Measurements from ENCODE around the gene GPR146. TPM values are rescaled to one million over a fixed set of nuclear protein-coding genes. Genes with fewer than 3 reads are reported as not detected.
A peak's percentile ranks its signal among the peaks of the same experiment; 100 is the strongest.

GPR146 gene
- total and polyA plus RNA-seq, 2 of the 13 experiments (the other 11 are each of a cell fraction or from before 2014, with no cell fraction given), result 2.0 to 15.9 TPM

- TF ChIP-seq ZNF777 (CRISPR knock-in tag; IDR thresholded peaks at IDR 0.05) (0 out of 2 replicates have a peak, but pooled peaks have one; percentile 54), POGZ (CRISPR knock-in tag; IDR thresholded peaks at IDR 0.05) (0 out of 2 replicates have a peak, but pooled peaks have one; percentile 44), RFXAP (CRISPR knock-in tag; IDR thresholded peaks at IDR 0.05; ENCODE audit: borderline replicate concordance) (0 out of 2 replicates have a peak, but pooled peaks have one; percentile 25), ZNF326 (CRISPR knock-in tag; IDR thresholded peaks at IDR 0.05; ENCODE audit: borderline replicate concordance) (no peak), ZFP91 (CRISPR knock-in tag; IDR thresholded peaks at IDR 0.05; ENCODE audit: borderline replicate concordance) (peak; percentile 64; the same call in 1 of the 2 replicates), NCOR1 (IDR thresholded peaks at IDR 0.05; ENCODE audit: borderline replicate concordance, low read length) (no peak), SNAPC5 (CRISPR knock-in tag; IDR thresholded peaks at IDR 0.05; ENCODE audit: borderline replicate concordance) (no peak), POGK (CRISPR knock-in tag; conservative IDR thresholded peaks at IDR 0.05) (0 out of 2 replicates have a peak, but pooled peaks have one; percentile 30), PRPF4 (IDR thresholded peaks at IDR 0.05; ENCODE audit: low read depth, low read length, poor library complexity, severe bottlenecking) (no peak), RBFOX2 (IDR thresholded peaks at IDR 0.05; ENCODE audit: low read depth, low read length) (peak; percentile 74), IRX3 (CRISPR knock-in tag; IDR thresholded peaks at IDR 0.05; ENCODE audit: borderline replicate concordance, low read depth) (no peak), ZBTB20 (CRISPR knock-in tag; IDR thresholded peaks at IDR 0.05; ENCODE audit: borderline replicate concordance, low read depth) (no peak), ZNF891 (CRISPR knock-in tag; IDR thresholded peaks at IDR 0.05) (0 out of 2 replicates have a peak, but pooled peaks have one; percentile 41), XRCC5 (optimal IDR thresholded peaks at IDR 0.05; ENCODE audit: low read length) (peak; percentile 30), ZNF280B (CRISPR knock-in tag; IDR thresholded peaks at IDR 0.05; ENCODE audit: borderline replicate concordance) (peak; percentile 66; the same call in 1 of the 2 replicates), NFAT5 (CRISPR knock-in tag; IDR thresholded peaks at IDR 0.05) (no peak)
Measured at GRCh38 chr7:1087952-1088920, 43.9 kb downstream of the GPR146 start, which contains the start of gene GPER1 (continued).

All from HepG2 (cell line).